Islet of Langerhans (tissue), 1 donor: ENCODE results near the gene SETD5.

Experiments used
- FAIRE-seq: peaks from one replicate; lab custom pipeline; 2011; peaks lifted over from hg19 to GRCh38; lab: Jason Lieb, UNC

SETD5 gene

DNA sequence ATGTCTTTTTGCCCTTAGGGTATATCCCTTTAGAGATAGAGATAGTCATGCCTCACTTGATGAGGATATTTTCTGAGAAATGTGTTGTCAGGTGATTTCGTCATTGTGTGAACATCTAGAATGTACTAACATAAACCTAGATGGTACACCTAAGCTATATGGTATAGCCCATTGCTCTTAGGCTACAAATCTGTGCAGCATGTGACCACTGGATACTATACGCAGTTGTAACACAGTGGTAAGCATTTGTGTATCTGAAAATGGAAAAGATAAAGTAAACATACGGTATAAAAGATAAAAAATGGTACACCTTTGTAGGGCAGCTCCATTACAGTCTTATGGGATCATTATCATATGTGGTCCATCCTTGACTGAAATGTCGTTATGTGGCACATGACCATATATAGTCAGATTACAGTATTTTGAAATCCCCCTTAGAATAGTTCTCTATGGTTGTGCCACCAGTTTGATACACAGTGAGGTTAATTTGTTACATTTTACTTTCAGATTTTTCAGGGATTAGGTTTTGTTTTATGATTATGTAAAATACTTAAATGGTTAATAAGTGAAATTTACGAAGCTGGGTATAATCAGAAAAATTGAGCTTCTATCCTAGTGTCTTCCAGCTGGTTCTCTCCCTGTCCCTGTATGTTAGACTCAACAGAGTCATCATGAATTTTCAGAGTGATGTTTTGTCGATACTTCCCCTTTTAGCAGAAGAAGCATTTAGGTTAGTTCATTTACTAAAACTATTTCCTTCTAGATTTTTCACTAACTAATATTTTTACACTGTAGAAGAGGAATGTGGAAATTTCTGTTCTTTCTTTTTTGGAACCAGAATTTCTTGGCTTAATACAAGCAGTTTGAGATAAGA is 12.8 kb downstream of the SETD5 start:
- no peak for FAIRE-seq

DNA sequence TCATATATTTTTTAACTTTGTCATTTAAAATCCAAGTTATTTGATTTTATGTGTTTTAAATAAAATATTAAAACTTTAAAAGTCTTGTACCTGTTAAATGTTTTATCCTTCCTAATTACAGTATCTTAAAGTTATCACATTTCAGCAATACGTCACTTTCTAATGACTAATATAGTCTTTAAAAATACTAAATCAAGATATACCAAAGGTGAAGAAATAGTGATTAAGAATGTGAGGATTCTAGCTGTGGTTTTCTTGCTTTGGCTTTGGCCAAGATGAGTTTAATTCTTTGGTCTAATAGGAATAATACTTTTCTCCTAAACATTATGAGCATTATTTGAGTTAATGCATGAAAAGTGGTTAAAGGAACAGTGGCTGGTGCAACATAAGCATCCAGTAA is 13.9 kb downstream of the SETD5 start:
- no peak for FAIRE-seq

GRCh38 chr3:9412293-9412692 is 14.9 kb downstream of the SETD5 start:
- no peak for FAIRE-seq

DNA sequence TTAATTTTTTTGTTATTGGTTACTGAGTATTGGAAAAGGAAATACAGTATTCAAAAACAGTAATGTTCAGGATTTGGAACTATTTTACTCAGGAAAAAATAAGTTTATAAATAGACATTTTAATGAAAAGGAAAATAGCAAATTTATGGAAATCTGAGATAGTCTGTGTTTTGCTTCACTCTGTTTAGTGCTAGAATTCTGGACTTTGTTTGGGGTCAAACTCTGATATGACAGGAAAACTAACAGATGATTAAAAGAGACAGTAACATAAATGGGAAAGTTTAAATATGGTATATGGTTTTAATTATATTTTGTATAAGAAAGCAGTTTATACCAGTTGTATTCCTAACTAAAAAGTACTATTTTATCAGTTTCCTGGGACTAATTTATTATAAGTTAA is 17.4 kb downstream of the SETD5 start:
- no peak for FAIRE-seq

GRCh38 chr3:9415485-9416138 is 18.2 kb downstream of the SETD5 start:
- FAIRE-seq = no peak

- no peak for FAIRE-seq
These were observed 18.8 kb downstream of the SETD5 start for GRCh38 chr3:9416139-9416780.

DNA sequence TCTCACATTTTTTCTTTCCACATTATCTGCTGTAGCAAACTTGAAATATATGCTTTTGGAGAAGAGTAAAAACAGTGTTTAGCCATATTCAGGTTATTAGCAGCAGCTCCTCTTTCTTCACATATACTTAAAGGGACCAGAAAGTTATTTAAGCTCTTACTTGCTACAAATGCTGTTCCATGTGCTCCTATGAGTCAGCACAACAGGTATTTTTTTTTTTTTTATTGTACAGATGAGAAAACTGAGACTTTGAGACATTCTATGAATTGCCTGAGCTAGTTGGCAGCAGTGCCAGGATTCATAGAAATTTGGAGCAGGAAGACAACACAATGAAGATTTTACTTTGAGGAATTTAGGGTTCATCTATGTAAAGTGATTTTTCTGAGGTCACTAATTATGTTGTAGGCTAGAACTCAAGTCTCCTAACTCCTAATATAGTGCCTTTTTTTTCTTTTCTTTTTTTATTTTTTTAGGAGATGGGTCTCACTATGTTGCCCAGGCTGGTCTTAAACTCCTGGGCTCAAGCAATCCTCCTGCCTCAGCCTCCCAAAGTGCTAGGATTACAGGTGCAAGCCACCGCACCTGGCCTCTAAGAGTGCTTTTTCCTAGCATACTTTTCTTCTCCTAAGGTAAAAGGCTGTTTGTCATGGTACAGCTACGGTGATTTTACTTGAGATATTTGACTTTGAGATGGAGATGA is 23.6 kb downstream of the SETD5 start:
- FAIRE-seq = no peak

DNA sequence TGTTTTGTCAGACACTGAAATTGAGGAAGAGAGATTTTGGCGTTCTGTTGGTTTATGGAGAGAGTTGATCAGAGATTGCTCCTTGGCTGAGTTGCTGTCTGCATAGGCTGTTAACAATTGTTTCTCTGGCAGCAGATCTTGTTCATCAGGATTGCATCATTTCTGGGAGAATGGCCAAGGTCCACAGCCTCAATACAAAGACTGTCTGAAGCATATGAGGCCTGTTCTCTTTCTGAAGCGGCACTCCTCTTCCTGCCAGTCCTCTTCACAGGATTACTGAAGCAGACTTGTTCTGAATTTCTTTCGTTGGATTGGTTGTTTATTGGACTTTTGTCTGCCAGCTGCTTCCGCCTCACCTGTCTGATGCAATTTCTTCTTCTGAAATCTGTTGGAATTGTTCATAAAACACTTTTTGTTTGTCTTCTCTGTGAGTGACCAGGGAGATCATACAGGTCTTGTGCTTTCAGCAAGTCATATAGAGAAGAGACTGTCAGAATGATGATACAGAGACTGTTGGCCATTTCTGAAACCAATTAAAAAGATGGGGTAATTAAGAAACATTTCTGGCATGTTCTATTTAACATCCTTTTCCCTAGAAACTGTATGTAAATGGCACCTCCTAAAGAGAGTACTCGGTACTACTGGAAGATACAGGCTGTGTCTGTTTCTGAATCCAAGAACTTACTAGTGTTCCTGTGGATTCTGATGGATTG is 25.5 kb downstream of the SETD5 start:
- FAIRE-seq = peak; percentile 98

- no peak for FAIRE-seq
These were observed 31.0 kb downstream of the SETD5 start for GRCh38 chr3:9428411-9428810.

- FAIRE-seq = no peak
These were observed 33.3 kb downstream of the SETD5 start for GRCh38 chr3:9430733-9431132.

DNA sequence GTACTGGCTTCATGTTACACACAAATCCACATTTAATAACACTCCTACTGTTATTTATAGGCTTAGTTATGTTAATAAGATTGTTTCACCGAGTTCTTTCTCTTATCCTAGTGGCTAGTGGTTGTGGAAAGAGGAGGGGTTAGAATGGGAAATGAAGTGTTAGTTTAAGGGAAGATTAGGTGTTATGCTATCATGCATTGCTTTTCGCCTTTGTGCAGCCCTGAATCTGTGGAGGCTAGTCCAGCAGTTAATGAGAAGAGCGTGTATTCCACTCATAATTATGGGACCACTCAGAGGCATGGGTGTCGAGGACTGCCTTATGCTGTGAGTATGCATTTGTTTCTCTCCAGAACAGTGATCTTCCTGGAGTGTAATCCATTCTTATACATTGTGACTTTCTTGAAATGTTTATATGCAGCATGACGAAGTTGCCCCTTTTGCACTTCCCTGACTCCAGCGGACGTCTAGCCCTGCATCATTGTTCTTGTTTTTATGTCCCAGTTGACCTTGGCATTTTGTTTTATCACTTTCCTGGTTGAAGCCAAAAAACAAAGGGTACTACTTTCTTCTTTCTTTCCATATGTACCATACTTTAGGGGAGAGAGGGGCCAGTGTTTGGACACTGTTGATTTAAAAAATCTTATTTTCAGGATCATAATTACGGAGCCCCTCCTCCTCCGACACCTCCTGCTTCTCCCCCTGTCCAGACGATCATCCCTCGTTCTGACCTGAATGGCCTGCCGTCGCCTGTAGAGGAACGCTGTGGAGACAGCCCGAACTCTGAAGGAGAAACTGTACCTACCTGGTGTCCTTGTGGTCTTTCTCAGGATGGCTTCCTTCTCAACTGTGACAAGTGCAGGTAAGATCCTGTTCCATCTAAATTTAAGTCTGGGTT is 36.5 kb downstream of the SETD5 start:
- FAIRE-seq = no peak

DNA sequence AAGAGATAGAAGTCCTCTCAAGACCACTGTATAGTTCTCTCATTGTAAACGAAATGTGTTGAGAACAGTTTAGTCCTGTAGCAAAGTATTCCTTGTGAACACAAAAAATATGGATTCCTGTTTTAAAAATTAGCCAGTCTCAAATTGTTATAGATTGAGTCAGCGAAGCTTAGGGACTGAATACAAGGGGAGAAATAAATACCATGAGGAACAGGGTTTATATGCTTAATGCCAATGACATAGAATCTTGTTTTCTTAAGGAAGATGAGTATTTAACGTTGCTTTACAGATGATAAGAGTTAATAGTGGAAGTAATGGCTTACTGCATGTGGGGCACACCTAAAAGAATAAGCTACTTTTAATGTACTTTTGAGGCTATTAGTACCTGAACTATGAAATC is 37.9 kb downstream of the SETD5 start:
- no peak for FAIRE-seq

- no peak for FAIRE-seq
These were observed 41.9 kb downstream of the SETD5 start for GRCh38 chr3:9439331-9439730.

DNA sequence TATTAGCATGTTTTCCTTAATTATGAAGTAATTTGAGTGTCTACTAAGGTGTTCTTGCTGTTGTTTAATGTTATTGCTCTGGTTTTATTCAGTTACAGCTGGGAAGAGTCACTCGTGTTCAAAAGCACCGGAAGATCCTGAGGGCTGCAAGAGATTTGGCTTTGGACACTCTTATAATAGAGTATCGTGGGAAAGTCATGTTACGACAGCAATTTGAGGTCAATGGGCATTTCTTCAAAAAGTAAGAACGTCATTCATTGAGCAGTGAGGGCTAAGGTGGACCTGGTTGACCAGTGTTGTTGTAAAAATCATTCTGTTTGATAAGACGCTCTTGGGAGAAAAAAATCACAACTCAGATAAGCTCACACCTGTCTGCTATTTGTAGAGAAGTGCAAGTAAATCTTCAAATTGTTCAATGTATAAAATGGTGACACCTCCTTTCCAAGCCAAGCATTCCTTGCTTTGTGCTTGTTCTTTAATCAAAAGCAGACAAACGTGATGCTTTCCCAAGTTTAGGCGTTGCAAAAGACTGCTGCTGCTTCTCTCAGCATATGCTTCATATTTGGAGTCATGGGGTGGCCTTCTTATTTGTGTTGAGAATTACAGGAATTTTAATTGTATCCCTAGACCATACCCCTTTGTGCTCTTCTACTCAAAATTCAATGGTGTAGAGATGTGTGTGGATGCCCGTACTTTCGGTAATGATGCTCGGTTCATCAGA is 44.2 kb downstream of the SETD5 start:
- no peak for FAIRE-seq

DNA sequence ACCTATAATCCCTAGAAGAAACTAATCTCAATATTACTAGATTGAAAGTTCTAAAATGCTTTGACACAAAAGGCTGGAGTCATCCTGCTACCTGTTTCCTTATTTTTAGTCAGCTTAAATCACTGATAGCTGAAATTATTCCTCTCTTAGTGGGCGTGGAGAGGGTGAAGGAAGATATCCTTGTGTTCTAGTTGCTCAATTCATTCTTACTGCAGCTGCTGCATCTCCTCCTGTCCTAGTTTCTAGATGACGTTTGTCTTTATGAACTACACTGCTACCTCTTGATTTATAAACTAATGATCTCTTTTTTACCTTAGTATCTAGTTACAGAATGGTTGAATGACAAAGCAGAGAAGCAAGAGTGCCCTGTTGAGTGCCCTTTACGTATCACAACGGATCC is 50.7 kb downstream of the SETD5 start:
- FAIRE-seq = no peak

DNA sequence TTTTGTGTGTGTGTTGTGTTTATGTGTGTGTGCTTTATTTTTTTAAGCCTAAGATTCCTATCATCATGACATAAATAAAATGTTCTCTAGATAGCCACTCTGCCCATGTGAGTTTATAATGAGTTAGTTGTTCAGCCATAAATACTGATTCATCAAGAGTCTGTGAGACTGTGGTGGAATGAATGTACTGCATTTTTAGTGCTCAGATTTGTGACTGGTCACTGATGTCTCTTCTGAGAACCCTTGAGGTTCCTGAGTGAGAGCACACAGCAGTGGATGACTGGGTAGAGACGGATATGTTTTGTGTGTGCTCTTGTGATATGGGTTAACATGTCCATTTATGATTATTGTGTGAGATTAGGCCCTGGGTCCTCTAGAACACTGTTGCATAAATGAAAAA is 51.2 kb downstream of the SETD5 start:
- no peak for FAIRE-seq

- FAIRE-seq = no peak
These were observed 52.7 kb downstream of the SETD5 start for GRCh38 chr3:9450126-9450525.

GRCh38 chr3:9450991-9451390 is 53.6 kb downstream of the SETD5 start:
- FAIRE-seq = no peak

- FAIRE-seq = no peak
These were observed 55.0 kb downstream of the SETD5 start for GRCh38 chr3:9452417-9452816.

DNA sequence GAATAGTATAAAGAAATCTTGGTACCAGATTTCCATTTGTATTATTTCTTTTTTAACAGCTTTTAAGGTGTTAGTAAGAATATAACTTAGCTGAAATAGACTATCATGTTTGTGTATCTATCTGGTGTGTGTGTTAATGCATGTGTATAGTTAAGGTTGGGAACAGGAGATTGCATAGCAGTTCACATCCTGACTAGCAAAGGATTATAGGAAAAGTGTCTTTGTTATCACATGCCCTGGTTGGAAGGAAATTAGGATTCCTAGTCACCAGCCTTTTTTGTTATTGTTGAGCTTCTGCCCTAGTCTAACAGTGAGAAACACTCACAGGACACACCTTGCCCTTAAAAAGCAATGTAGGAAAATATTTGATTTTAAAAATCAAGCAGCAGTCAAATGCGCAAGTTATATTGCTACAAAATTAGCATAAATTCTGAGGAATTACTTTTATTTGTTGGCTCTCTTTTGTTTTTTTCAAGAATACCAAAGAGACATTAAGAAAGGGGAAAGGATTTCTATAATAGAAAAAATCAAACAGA is 58.2 kb downstream of the SETD5 start:
- peak; percentile 51 for FAIRE-seq
